HUES6 (cell line): ENCODE measurements around the gene SLC39A7.

Experiments
- H3K27ac ChIP-seq: 2 replicates; pipeline ENCODE4 v1.7.0; 2013; ENCODE audit warnings: low read depth, mild to moderate bottlenecking, low read length, inconsistent platforms
- H3K27me3 ChIP-seq: 2 replicates; pipeline ENCODE4 v1.6.1; 2013; ENCODE audit warnings: low read length; ENCODE audit not compliant: control insufficient read depth, insufficient read depth
- H3K36me3 ChIP-seq: 2 replicates; pipeline ENCODE4 v1.6.1; 2013; ENCODE audit warnings: low read length; ENCODE audit not compliant: control insufficient read depth, insufficient read depth
- H3K4me1 ChIP-seq: 2 replicates; pipeline ENCODE4 v1.6.1; 2013; ENCODE audit warnings: low read length; ENCODE audit not compliant: control insufficient read depth, insufficient read depth
- H3K4me3 ChIP-seq: 2 replicates; pipeline ENCODE4 v1.5.1; 2013; ENCODE audit warnings: low read depth, low read length
- H3K9ac ChIP-seq: one replicate; pipeline ENCODE4 v1.6.1; 2013; ENCODE audit warnings: mild to moderate bottlenecking, low read length
- H3K9me3 ChIP-seq: 2 replicates; pipeline ENCODE4 v1.6.1; 2013; ENCODE audit warnings: low read depth, low read length; ENCODE audit not compliant: control insufficient read depth, insufficient read depth

SLC39A7 gene, protein sequence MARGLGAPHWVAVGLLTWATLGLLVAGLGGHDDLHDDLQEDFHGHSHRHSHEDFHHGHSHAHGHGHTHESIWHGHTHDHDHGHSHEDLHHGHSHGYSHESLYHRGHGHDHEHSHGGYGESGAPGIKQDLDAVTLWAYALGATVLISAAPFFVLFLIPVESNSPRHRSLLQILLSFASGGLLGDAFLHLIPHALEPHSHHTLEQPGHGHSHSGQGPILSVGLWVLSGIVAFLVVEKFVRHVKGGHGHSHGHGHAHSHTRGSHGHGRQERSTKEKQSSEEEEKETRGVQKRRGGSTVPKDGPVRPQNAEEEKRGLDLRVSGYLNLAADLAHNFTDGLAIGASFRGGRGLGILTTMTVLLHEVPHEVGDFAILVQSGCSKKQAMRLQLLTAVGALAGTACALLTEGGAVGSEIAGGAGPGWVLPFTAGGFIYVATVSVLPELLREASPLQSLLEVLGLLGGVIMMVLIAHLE

DNA sequence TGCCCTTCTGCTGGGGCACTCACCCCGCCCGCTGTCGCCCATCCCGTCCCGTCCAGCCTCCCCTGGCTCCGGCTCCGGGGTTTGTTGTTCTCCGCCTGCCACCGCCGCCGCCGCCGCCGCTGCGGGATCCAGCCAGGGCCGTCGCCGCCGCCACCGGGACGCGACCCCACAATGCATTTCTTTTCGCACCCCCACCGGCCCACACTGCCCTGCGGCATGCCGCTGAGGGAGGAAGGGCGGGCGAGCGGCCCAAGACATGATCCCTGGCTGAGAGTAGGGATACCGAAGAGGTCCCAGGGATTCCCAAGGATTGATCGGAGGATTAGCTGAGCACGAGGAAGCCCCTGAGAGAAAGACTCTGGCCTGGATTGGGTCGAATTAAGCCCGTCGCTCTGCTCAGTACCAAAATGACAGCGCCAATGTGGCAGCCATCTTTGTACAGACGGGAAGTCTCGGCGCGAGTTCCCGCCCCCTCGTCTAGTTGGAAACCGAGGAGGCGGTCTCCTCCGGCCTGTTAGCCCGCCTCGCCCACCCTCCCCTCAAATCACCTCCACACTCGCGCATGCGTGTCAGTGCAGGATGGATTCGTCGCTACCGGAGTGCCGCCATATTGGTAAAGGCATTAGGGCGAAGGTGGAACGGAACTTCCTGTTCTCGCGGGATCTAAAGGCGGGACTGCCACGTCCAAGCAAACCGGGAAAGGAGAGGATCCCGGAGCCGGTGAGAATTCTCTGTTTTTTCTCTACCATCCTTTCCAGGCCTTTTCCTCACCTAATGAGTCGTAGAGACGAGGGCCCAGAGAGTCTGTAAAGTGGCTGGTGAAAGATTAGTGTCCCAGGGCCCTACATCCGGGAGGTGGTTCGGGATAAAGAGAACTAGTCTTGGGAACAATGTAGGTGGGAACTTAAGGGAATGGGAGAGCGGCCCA lies at the start of gene SLC39A7, which contains the start of gene RXRB:
SLC39A7 (plus strand) TSS at position 649 of the 928 bp plus-strand sequence. CDS start 379 bp downstream, outside the sequence.
RXRB (minus strand) TSS at position 447 of the 928 bp plus-strand sequence; CDS start at position 258, 189 bp downstream.
- H3K27me3 ChIP-seq, result peaks cover 3% of the 10 kb centered on the region
- H3K36me3 ChIP-seq, result peaks cover 36% of the 10 kb centered on the region
- peak within 1 kb of the TSS; percentile 93 for H3K27ac ChIP-seq
- peak within 1 kb of the TSS; percentile 98 for H3K9ac ChIP-seq
- peaks cover 32% of the 10 kb centered on the region; the same call in 1 of the 2 replicates for H3K4me1 ChIP-seq
- H3K9me3 ChIP-seq, result no peaks in the 10 kb centered on the region
- peak within 1 kb of the TSS; percentile 91 for H3K4me3 ChIP-seq

DNA sequence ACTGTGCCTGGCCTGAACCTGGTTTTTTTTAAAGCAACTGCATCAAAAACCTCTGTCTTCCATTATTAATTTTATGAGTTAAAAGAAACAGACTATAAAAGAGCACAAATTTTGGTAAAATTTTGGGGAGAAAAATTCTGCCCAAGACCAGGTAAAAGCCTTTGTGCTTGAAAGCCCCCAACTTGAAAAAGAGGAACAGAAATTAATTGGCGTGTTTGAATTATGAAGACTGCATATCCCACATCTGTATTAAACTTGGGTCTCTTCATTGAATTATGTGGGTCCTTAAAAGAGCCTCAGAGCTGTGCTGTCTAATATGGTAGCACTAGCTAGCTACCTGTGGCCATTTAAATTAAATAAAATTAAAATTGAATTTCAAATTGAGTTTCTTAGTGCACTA lies 49.6 kb upstream of the SLC39A7 start:
- peaks cover 12% of the 10 kb centered on the region for H3K4me1 ChIP-seq
- no peak overlapping the region for H3K9ac ChIP-seq
- no peak overlapping the region for H3K27ac ChIP-seq
- H3K27me3 ChIP-seq, result no peaks in the 10 kb centered on the region; the same call in 1 of the 2 replicates
- H3K36me3 ChIP-seq, result no peaks in the 10 kb centered on the region
- H3K4me3 ChIP-seq, result no peak overlapping the region
- peaks cover 13% of the 10 kb centered on the region; the same call in 1 of the 2 replicates for H3K9me3 ChIP-seq

DNA sequence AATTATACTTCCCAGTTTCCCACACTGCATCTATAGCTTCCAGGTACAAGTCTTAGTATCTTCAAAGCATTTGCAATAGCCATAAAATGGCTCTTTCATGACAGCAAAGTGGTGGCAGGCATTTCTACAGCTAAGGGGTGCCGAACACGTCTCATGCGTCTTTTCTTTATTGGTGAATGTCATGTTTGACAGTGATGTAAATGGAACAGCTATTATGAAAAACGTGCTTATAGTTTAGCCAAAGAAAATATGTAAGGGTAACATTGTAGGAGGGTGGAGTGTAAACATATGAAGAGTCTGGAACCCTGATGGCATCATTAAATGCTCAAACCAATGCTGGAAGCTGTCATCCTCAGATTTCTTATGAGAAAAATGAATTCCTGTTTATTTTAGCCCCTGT lies 46.3 kb upstream of the SLC39A7 start:
- Histone ChIP-seq H3K27me3 (no peaks in the 10 kb centered on the region; the same call in 1 of the 2 replicates), H3K9ac (no peak overlapping the region), H3K27ac (no peak overlapping the region), H3K4me1 (no peaks in the 10 kb centered on the region), H3K9me3 (peaks cover 13% of the 10 kb centered on the region; the same call in 1 of the 2 replicates), H3K36me3 (no peaks in the 10 kb centered on the region), H3K4me3 (no peak overlapping the region)

DNA sequence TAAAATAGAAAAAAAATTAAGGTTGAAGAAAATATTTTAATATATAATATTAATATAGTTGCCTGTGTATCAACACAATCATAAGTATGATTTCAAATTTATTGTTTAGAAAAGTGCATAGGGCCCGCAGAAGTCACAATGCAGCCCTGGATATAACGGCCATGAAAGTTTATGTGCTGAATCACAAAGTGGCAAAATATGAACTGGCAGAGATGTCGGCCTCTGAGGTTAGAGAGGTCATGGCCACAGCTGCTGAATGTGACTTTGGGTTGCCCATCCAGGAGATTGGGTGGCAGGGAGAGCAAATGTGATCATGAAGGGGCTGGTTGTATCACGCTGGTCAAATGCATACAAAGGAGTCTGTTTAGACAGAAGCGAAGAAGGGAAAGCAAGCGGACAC lies 44.1 kb upstream of the SLC39A7 start:
- Histone ChIP-seq H3K4me3 (no peak overlapping the region), H3K27me3 (peaks cover 6% of the 10 kb centered on the region; the same call in 1 of the 2 replicates), H3K9ac (no peak overlapping the region), H3K27ac (no peak overlapping the region), H3K4me1 (peaks cover 8% of the 10 kb centered on the region), H3K9me3 (peaks cover 8% of the 10 kb centered on the region; the same call in 1 of the 2 replicates), H3K36me3 (no peaks in the 10 kb centered on the region)

DNA sequence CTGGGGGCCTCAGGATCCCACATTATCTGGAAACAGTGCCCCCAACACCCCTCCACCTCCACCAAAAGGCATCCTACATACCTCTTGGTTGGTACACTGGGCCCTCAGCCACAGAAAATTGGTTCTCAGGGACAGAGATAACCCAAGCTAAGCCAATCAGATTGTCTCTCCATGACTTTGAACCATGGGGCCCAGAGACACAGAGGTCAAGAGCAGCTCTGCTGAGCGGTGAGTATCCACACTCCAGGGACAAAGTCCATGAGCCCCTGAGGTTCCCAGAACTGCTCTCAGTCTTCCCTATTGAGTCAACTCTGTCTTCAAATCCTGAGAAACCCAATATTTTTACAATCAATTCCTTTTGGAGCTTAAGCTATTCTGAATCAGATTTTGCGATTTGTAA lies 43.7 kb upstream of the SLC39A7 start:
- H3K9ac ChIP-seq, result no peak overlapping the region
- no peak overlapping the region for H3K4me3 ChIP-seq
- no peak overlapping the region for H3K27ac ChIP-seq
- no peaks in the 10 kb centered on the region for H3K36me3 ChIP-seq
- H3K9me3 ChIP-seq, result 0 out of 2 replicates have a peak, but pooled peaks cover 5% of the 10 kb centered on the region
- H3K27me3 ChIP-seq, result peaks cover 10% of the 10 kb centered on the region
- peaks cover 11% of the 10 kb centered on the region for H3K4me1 ChIP-seq

DNA sequence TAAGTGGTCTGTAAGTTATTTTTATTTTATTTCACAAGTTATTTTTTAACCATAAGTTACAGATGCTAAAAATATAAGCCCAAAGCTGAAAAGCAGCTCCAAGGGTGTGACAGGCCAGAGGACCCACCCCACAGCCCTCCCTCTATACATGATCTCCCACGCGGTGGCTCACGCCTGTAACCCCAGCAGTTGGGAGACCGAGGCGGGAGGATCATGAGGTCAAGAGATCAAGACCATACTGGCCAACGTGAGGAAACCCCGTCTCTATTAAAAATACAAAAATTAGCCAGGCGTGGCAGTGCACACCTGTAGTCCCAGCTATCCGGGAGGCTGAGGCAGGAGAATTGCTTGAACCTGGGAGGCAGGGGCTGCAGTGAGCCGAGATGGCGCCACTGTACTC lies 40.6 kb upstream of the SLC39A7 start:
- peaks cover 29% of the 10 kb centered on the region for H3K27me3 ChIP-seq
- H3K9me3 ChIP-seq, result no peaks in the 10 kb centered on the region
- no peak overlapping the region for H3K9ac ChIP-seq
- H3K27ac ChIP-seq, result no peak overlapping the region
- no peaks in the 10 kb centered on the region for H3K36me3 ChIP-seq
- H3K4me3 ChIP-seq, result no peak overlapping the region
- peaks cover 15% of the 10 kb centered on the region for H3K4me1 ChIP-seq

DNA sequence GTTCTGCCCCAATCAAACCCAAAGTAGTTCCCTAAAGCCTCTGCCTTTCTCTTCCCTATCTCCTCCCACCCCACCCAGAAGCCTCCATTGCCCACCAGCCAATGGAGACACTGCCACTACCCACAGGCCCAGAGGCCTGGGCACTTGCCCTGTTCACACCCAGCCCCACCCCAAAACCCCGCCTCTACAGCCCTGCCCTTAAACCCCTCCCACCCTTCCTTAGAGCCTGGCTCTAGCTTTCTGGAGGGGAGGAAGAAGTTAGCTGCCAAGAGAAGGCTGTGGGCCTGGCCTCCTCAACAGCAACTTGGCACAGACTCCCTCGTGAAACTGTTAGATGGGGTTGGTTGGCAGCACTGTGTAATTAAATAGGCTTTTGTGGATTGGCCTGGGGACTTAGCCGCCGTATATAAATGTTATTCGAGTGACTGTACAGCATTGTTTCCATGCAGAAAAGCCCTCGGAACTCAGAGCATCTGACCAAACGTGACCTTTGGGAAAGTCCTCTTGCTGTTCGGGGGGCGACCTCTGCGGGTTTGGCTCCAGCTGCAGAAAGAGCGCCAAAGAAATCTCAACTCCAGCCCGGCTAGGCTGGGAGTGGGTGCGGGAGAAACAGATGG lies 39.8 kb upstream of the SLC39A7 start:
- H3K27ac ChIP-seq, result no peak overlapping the region
- no peak overlapping the region for H3K9ac ChIP-seq
- peaks cover 15% of the 10 kb centered on the region for H3K4me1 ChIP-seq
- H3K27me3 ChIP-seq, result peaks cover 31% of the 10 kb centered on the region
- H3K9me3 ChIP-seq, result no peaks in the 10 kb centered on the region
- no peaks in the 10 kb centered on the region for H3K36me3 ChIP-seq
- H3K4me3 ChIP-seq, result peak overlapping the region; percentile 71

DNA sequence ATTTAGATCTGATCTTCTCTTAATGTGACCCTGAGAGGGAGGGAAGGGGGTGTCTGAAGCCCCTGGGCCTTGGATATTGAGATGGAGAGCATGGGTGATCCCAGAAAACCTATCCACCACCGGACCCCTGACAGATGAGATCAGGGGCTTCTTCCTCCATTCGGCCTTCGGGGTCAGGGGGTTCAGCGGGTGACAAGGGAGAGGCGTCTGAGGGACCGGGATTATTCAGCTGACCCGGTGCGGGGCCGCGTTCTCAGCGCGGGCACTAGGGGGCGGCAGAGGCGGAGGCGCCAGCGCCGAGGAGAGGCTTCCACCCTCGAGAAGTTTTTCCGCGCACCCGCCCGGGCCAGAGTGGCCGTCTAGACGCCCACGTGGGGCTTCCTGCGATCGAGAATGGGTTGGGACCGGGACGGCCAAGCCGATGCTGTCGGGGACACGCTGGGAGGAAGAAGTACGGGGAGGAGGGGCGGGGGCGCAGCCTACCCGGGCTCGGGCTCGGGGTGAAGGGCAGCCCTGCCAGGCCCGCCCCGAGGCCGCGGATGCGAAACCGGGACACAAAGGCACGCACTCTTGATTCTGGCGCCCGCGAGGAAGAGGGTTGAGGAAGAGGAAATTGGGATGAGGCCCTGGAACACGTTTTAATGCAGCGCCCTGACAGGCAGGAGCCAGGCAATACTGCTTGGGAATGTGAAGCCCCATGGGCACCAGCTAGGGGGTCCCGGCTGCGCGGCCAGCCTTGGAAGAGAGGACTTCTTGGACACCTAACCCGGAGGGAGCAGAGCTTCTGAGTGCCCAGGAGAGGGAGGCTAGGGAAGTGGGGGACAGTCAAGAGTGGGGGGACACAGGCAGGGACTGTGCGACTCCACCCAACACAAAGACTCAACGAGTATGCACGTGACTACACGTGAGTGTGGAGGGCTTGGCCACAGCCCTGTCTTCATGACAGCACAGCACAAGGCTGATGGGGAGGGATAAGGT lies 39.0 kb upstream of the SLC39A7 start:
- no peaks in the 10 kb centered on the region for H3K9me3 ChIP-seq
- H3K27me3 ChIP-seq, result peaks cover 35% of the 10 kb centered on the region
- peak overlapping the region; percentile 71 for H3K4me3 ChIP-seq
- no peak overlapping the region for H3K27ac ChIP-seq
- H3K36me3 ChIP-seq, result no peaks in the 10 kb centered on the region
- peak overlapping the region; percentile 62 for H3K9ac ChIP-seq
- H3K4me1 ChIP-seq, result peaks cover 15% of the 10 kb centered on the region

DNA sequence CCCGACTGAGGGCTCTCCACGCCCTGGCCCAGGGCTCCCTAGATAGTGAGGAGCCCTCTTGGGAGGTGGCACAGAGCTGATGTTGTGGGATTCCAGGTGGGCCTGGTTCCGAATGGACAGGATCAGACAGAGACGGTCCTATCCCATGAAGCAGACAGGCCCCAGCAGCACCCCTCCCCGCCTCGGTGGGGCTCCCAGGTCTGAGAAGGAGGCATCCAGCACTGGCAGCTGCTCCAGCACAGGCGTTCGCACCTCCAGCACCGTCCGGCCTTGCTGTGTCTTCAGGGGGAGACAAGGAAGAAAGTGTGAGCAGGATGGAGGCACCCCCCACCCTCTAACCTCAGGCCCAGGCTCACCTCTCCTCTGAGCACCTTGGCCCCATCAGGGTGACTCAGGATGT lies 37.1 kb upstream of the SLC39A7 start:
- Histone ChIP-seq H3K27me3 (peaks cover 35% of the 10 kb centered on the region), H3K36me3 (no peaks in the 10 kb centered on the region), H3K27ac (no peak overlapping the region), H3K4me1 (peaks cover 15% of the 10 kb centered on the region), H3K4me3 (no peak overlapping the region), H3K9me3 (no peaks in the 10 kb centered on the region), H3K9ac (no peak overlapping the region)
